WTC11 (cell line): ENCODE measurements around the gene MGAT3. TPM values are rescaled to one million over a fixed set of nuclear protein-coding genes. Genes with fewer than 3 reads are reported as not detected.

Experiments used
- ATAC-seq: fragments of 200-7000 bp; cut with Tn5 transposase; 2 replicates; pipeline ENCODE4 v1.10.0; 2021; ENCODE audit warnings: mild to moderate bottlenecking, moderate library complexity
- CTCF ChIA-PET: fragments of 300-600 bp; sonication (Branson Sonifier 250); formaldehyde crosslinking; loops from one replicate; lab custom pipeline; 2021; ENCODE audit warnings: antibody characterized with exemption; lab: Charles Lee
- POLR2A ChIA-PET: fragments of 350-600 bp; sonication (Branson Sonifier 250); formaldehyde crosslinking; loops from one replicate; lab custom pipeline; 2021; ENCODE audit warnings: antibody characterized with exemption; lab: Charles Lee
- DNase-seq: peaks from one replicate; pipeline ENCODE4 v3.0.0; 2021; ENCODE audit warnings: low spot score
- H3K27ac Mint-ChIP-seq: 2 replicates; pipeline ENCODE4 v1.8.0; 2021; ENCODE audit warnings: mixed read lengths
- H3K27me3 Mint-ChIP-seq: 2 replicates; pipeline ENCODE4 v1.8.0; 2021; ENCODE audit warnings: low read depth, mild to moderate bottlenecking, moderate library complexity, mixed read lengths
- H3K36me3 Mint-ChIP-seq: 2 replicates; pipeline ENCODE4 v1.8.0; 2021; ENCODE audit warnings: mixed read lengths
- H3K4me1 Mint-ChIP-seq: 2 replicates; pipeline ENCODE4 v1.8.0; 2022; ENCODE audit warnings: mixed read lengths
- H3K4me3 Mint-ChIP-seq: 2 replicates; pipeline ENCODE4 v1.8.0; 2021; ENCODE audit warnings: mild to moderate bottlenecking, moderate library complexity, mixed read lengths
- H3K9me3 Mint-ChIP-seq: 2 replicates; pipeline ENCODE4 v1.8.0; 2021; ENCODE audit warnings: mixed read lengths
- AFF4 ChIP-seq: sonication (generic); formaldehyde crosslinking; IDR thresholded peaks from 2 replicates; pipeline ENCODE4 v1.8.1; 2023; ENCODE audit warnings: mild to moderate bottlenecking, missing genetic modification reagents, borderline replicate concordance
- AR ChIP-seq: fragments of 250-450 bp; sonication (Bioruptor Pico); IDR thresholded peaks from 2 replicates; pipeline ENCODE4 v1.9.0; 2021; ENCODE audit warnings: mild to moderate bottlenecking
- ESRRA ChIP-seq: sonication (generic); formaldehyde crosslinking; IDR thresholded peaks from 2 replicates; pipeline ENCODE4 v1.8.1; 2022; ENCODE audit warnings: mild to moderate bottlenecking, missing genetic modification reagents, borderline replicate concordance
- ETV6 ChIP-seq: sonication (generic); formaldehyde crosslinking; IDR thresholded peaks from 2 replicates; pipeline ENCODE4 v1.8.1; 2022; ENCODE audit warnings: mild to moderate bottlenecking, missing genetic modification reagents
- FOXK1 ChIP-seq: sonication (generic); formaldehyde crosslinking; IDR thresholded peaks from 2 replicates; pipeline ENCODE4 v1.8.0; 2022; ENCODE audit warnings: mild to moderate bottlenecking, moderate library complexity, missing genetic modification reagents
- HMGXB4 ChIP-seq: sonication (generic); formaldehyde crosslinking; IDR thresholded peaks from 2 replicates; pipeline ENCODE4 v1.8.1; 2023; ENCODE audit warnings: mild to moderate bottlenecking, moderate library complexity, missing genetic modification reagents
- JUN ChIP-seq: sonication (generic); formaldehyde crosslinking; IDR thresholded peaks from 2 replicates; pipeline ENCODE4 v1.8.0; 2023; ENCODE audit warnings: mild to moderate bottlenecking, missing genetic modification reagents
- MAX ChIP-seq: sonication (generic); formaldehyde crosslinking; IDR thresholded peaks from 2 replicates; pipeline ENCODE4 v1.8.0; 2022; ENCODE audit warnings: mild to moderate bottlenecking, missing genetic modification reagents
- MYBL2 ChIP-seq: sonication (generic); formaldehyde crosslinking; IDR thresholded peaks from 2 replicates; pipeline ENCODE4 v1.8.1; 2023; ENCODE audit warnings: mild to moderate bottlenecking, moderate library complexity, missing genetic modification reagents
- RELA ChIP-seq: sonication (generic); formaldehyde crosslinking; IDR thresholded peaks from 2 replicates; pipeline ENCODE4 v1.8.1; 2022; ENCODE audit warnings: missing genetic modification reagents, mild to moderate bottlenecking, borderline replicate concordance
- TCF7 ChIP-seq: sonication (generic); formaldehyde crosslinking; IDR thresholded peaks from 2 replicates; pipeline ENCODE4 v1.8.0; 2022; ENCODE audit warnings: mild to moderate bottlenecking, low read depth, missing genetic modification reagents, moderate library complexity
- TP53 ChIP-seq: sonication (generic); formaldehyde crosslinking; IDR thresholded peaks from 2 replicates; pipeline ENCODE4 v1.8.1; 2023; ENCODE audit warnings: mild to moderate bottlenecking, missing genetic modification reagents
- USF2 ChIP-seq: sonication (generic); formaldehyde crosslinking; IDR thresholded peaks from 2 replicates; pipeline ENCODE4 v1.8.1; 2023; ENCODE audit warnings: mild to moderate bottlenecking, missing genetic modification reagents, moderate library complexity
- ZBTB21 ChIP-seq: sonication (generic); formaldehyde crosslinking; IDR thresholded peaks from 2 replicates; pipeline ENCODE4 v1.8.1; 2023; ENCODE audit warnings: mild to moderate bottlenecking, missing genetic modification reagents, borderline replicate concordance
- total RNA-seq: library from RNA; stranded (reverse); gene quantifications from 3 replicates; pipeline ENCODE4 v1.2.3, GENCODE V29; 2021

The MGAT3 gene
- total RNA-seq, 1 experiment from 2014 or later, result 11.4 TPM

GRCh38 chr22:39529487-39529851, 72.7 kb downstream of the MGAT3 start (continued):
- no peak for TF ChIP-seq AFF4 (CRISPR knock-in tag)
- TF ChIP-seq ETV6, result no peak
- TF ChIP-seq HMGXB4 (CRISPR knock-in tag), result no peak; the same call in 1 of the 2 replicates
- TF ChIP-seq, all 79 proteins: peak for 3

- POLR2A ChIA-PET, result interaction anchor here (1.5 kb wide), 1 partner anchor 10 kb away, joined by 3 read pairs; the partner anchor contains the start of gene ATF4
- peaks cover 64% of the 10 kb centered on the region for H3K4me1 Mint-ChIP-seq
These were observed 73.3 kb downstream of the MGAT3 start for GRCh38 chr22:39530116-39530515.

GRCh38 chr22:39530692-39531331, 74.0 kb downstream of the MGAT3 start:
- H3K27me3 Mint-ChIP-seq, result no peaks in the 10 kb centered on the region
- CTCF ChIA-PET, result interaction anchor here (0.7 to 2.7 kb wide), 9 partner anchors 9 to 131 kb away, joined by 3 to 29 read pairs (median 3); partner anchors contain the start of genes ATF4 and TAB1
- peaks cover 18% of the 10 kb centered on the region for H3K36me3 Mint-ChIP-seq
- peak overlapping the region; percentile 85; the same call in 1 of the 2 replicates for H3K27ac Mint-ChIP-seq
- TF ChIP-seq JUN (CRISPR knock-in tag) (no peak), USF2 (CRISPR knock-in tag) (no peak), TP53 (no peak)
- TF ChIP-seq, all 79 proteins: peak for 0
- H3K9me3 Mint-ChIP-seq, result no peaks in the 10 kb centered on the region
- POLR2A ChIA-PET, result interaction anchor here (1.0 to 1.5 kb wide), 2 partner anchors 11 to 509 kb away, joined by 3 read pairs; partner anchors contain the start of gene ATF4
- H3K4me3 Mint-ChIP-seq, result peak overlapping the region; percentile 95
- peaks cover 65% of the 10 kb centered on the region for H3K4me1 Mint-ChIP-seq
- ATAC-seq, result no peak; the same call in 1 of the 2 replicates
- DNase-seq, result no peak

More at GRCh38 chr22:39530116-39530515, 73.3 kb downstream of the MGAT3 start:
- Mint-ChIP-seq H3K27ac (peak overlapping the region; percentile 74), H3K27me3 (no peaks in the 10 kb centered on the region), H3K36me3 (peaks cover 18% of the 10 kb centered on the region), H3K9me3 (no peaks in the 10 kb centered on the region), H3K4me3 (peak overlapping the region; percentile 10; the same call in 1 of the 2 replicates)
- TF ChIP-seq ZBTB21 (CRISPR knock-in tag) (no peak), RELA (no peak)
- CTCF ChIA-PET, result interaction anchor here (0.6 to 2.7 kb wide), 10 partner anchors 10 to 219 kb away, joined by 3 to 36 read pairs (median 6); partner anchors contain the start of genes ATF4 and TAB1
- DNase-seq (no peak), ATAC-seq (no peak)

GRCh38 chr22:39532215-39533073, 75.6 kb downstream of the MGAT3 start, which contains the start of gene RPS19BP1:
Gene RPS19BP1, minus strand, starts transcription at chr22:39532748. Its CDS starts 10 bp downstream, at chr22:39532738.
- peaks cover 18% of the 10 kb centered on the region for H3K36me3 Mint-ChIP-seq
- ATAC-seq (peak; percentile 76), DNase-seq (peak; percentile 98)
- no peaks in the 10 kb centered on the region for H3K9me3 Mint-ChIP-seq
- H3K27ac Mint-ChIP-seq, result peak within 1 kb of the TSS; percentile 93
- H3K27me3 Mint-ChIP-seq, result no peaks in the 10 kb centered on the region
- H3K4me3 Mint-ChIP-seq, result peak within 1 kb of the TSS; percentile 95
- POLR2A ChIA-PET, result interaction anchor here (1.0 to 1.2 kb wide), 2 partner anchors 9 to 13 kb away, joined by 3 to 5 read pairs; partner anchors contain the start of gene ATF4
- CTCF ChIA-PET, result interaction anchor here (0.6 to 1.7 kb wide), 3 partner anchors 12 to 498 kb away, joined by 3 to 5 read pairs (median 4); partner anchors contain the start of gene ATF4
- peaks cover 63% of the 10 kb centered on the region for H3K4me1 Mint-ChIP-seq
- TF ChIP-seq ESRRA, result no peak; the same call in 1 of the 2 replicates
- TF ChIP-seq MYBL2 (CRISPR knock-in tag), result peak; percentile 74
- TF ChIP-seq AR (CRISPR knock-in tag), result no peak
- TF ChIP-seq TCF7, result no peak
- TF ChIP-seq ETV6, result peak; percentile 99
- TF ChIP-seq MAX, result peak; percentile 77
- peak; percentile 86 for TF ChIP-seq FOXK1 (CRISPR knock-in tag)
